SKM-1 (cell line): Measurements from ENCODE around the gene R3HDM4.
"Not testable (repeated sequence)": the region's sequence is repeated elsewhere in the genome, so short reads cannot be mapped to it uniquely, and the experiment has no call there.

Source experiments
- DNase-seq: peaks from one replicate; lab custom pipeline; 2025; ENCODE audit not compliant: unreplicated experiment; lab: John Stamatoyannopoulos, UW

Gene R3HDM4

GRCh38 chr19:913080-913748 lies at the start of gene R3HDM4:
Gene R3HDM4, minus strand, starts transcription at chr19:913219. Its CDS starts 62 bp downstream, at chr19:913157.
- DNase-seq: no peak

- DNase-seq: no peak
Measured at GRCh38 chr19:961866-962620, 49.0 kb upstream of the R3HDM4 start.

DNA sequence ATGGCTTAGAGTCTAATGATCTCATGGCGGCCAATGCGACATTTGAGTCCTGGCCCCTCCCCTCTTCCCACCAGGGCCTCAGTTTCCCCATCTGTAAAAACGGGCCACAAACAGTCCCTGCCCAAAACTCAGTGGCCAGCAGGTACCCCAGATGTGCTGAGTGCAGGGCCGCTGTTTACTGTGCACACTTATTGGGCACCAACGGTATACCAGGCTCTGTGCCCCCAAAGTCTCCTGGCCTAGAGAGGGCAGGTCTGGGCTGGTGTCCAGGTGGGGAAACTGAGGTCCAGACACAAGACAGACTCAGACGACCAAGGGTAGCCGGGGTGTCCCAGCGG lies 47.6 kb upstream of the R3HDM4 start:
- DNase-seq: no peak

DNA sequence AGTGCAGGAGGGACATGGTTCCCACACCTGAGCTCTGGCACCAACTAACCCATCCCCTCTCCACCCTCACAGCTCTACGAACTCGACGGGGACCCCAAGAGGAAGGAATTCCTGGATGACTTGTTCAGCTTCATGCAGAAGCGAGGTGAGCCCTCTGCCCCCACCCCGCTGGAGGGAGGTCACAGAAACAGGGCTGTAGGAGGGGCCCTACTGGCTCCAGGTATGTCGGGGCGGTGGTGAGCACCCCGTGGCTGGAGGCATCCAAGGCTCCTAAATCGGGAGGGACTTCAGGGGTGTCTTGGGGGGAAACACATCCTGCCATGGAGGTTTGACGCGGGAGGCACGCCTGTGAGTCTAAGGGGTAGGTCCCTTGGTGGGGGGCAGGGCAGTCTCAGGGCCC lies 47.0 kb upstream of the R3HDM4 start:
- no peak for DNase-seq

GRCh38 chr19:958967-959855 lies 46.2 kb upstream of the R3HDM4 start:
- DNase-seq: no peak

DNA sequence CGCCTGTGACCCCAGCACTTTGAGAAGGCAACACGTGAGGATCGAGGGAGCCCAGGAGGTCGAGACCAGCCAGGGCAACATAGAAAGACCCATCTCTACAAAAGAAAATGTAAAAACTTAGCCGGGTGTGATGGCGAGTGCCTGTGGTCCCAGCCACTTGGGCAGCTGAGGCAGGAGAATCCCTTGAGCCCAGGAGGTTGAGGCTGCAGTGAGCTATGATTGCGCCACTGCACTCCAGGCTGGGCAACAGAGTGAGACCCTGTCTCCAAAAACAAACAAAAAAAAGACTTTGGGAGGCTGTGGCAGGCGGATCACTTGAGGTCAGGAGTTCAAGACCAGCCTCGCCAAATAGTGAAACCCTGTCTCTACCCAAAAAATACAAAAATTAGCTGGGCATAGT lies 44.6 kb upstream of the R3HDM4 start:
- DNase-seq: not testable (repeated sequence)

GRCh38 chr19:956766-957440 lies 43.9 kb upstream of the R3HDM4 start:
- DNase-seq: no peak

- no peak for DNase-seq
Measured at GRCh38 chr19:955803-956765, 43.1 kb upstream of the R3HDM4 start.

- no peak for DNase-seq
Measured at GRCh38 chr19:954672-955494, 41.9 kb upstream of the R3HDM4 start.

DNA sequence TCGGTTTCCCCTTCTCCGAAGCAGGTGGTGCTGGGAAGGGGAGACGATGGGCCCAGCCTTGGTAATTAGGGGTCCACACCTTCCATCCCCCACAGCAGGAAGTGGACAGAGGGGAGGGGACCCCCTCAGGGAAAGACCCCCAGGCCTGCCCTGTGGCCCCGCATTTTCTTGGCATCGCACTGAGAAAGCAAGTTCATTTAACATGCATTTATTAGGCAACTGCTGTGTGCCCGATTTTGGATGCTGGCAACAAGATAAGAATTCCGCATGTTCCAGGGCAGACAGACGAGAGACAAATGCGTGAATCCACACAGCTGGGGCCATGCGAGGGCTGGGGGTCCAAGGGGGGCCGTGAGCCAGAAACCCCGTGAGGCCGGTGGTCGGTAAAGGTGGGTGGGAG lies 41.3 kb upstream of the R3HDM4 start:
- no peak for DNase-seq

DNA sequence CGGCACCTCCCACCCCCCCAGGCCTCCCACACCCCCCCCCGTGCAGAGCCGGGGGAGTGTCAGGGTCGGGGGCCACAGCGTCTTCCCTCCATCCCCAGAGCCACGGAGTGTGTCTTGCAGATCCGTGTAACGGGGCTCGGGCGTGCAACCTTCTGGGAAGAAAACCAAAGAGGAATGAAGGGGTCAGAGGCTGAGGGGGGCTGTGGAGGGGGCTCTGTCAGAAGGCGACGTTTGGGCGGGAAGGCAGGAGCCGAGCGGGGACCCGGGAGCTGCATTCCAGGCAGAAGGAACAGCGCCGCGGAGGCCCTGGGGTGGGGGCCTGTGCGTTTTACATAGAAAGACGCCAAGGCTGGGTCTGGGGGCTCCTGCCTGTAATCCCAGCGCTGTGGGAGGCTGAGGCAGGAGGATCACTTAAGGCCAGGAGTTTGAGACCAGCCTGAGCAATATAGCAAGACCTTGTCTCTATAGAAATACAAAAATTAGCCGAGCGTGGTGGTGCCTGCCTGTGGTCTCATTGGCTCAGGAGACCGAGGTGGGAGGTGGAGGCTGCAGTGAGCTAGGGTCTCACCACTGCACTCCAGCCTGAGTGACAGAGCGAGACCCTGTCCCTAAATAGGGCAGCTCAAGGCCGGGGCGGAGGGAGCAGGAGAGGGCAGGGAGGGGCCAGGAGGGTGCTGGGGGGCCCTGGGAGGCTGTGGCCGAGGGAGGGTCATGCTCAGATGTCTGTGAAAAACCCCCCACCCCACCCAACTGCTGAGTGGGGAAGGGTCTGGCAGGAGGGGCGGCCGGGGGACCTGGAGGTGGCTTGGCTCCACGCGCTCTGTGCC lies 40.6 kb upstream of the R3HDM4 start:
- no peak for DNase-seq

DNA sequence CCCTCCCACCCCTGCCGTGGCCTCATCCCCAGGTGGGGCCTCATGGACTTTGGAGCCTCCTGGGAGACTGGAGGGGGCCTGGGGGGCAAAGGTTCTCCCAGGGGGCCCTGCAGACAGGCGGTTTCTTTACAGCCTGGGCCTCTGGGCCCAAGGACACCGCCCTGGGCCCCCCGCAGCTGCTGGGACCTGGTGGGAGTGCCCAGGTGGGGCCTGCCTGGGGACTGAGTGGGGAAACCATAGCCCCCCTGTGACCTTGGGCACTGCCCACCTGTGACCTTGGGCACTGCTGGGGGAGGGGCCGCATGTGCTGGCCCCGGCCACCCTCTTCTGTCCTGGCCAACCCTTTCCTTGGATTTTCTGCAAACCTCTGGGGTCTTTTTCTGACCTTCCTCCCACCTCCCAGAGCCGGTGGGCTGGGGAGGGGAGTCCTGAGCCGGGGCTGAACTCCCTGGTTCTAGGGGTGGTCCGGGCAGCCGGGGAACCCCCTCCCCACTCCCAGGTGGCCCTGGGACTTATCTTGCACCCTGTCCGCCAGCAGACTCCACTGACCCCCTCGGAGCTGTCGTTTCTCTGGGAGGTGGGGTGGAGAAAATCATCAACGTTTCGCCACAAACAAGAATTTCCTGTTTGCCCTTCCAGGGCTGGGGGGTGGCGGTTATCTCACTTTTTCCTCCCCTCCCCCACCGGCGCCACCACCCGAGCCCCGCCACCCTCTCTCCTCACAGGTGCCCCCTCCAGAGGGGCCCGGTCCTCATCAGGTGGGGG lies 39.8 kb upstream of the R3HDM4 start:
- DNase-seq: no peak

- DNase-seq: no peak
Measured at GRCh38 chr19:952049-952679, 39.1 kb upstream of the R3HDM4 start.

GRCh38 chr19:950352-951066 lies 37.5 kb upstream of the R3HDM4 start:
- DNase-seq: no peak

DNA sequence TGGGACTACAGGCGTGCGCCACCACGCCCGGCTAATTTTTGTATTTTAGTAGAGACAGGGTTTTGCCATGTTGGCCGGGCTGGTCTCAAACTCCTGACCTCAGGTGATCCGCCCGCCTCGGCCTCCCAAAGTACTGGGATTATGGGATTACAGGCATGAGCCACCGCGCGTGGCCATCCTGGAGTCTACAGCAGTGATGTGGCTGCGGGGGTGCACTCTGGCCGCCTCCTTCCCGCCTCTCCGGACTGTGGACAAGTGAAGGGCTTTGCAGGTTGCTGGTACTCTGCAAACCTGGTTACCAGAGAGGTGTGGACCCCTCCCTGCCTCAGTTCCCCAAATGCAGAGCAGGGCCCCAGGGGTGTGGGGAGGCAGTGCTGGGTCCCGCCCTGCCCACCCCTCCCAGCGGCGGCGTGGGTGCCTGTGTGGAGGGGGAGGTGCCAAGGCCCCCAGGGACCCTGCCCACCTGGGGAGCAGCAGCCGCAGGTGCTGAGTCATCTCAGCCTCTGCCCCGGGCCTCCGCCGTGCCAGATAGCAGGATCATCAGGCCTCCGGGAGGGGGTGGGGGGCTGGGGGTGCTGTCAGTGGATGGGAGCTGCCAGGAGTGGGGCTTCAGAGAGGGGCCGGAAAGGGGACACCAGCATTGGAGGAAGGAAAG lies 36.0 kb upstream of the R3HDM4 start:
- no peak for DNase-seq
